H1 (cell line): ENCODE results near the gene CCDC137. TPM values are rescaled to one million over a fixed set of nuclear protein-coding genes. Genes with fewer than 3 reads are reported as not detected.
A peak's percentile ranks its signal among the peaks of the same experiment; 100 is the strongest.

Experiments
- CTCF ChIA-PET: fragments of 300-600 bp; sonication (Branson Sonifier 250); formaldehyde crosslinking; loops from one replicate; lab custom pipeline; 2021; ENCODE audit not compliant: partially characterized antibody; lab: Charles Lee
- POLR2A ChIA-PET: fragments of 300-600 bp; sonication (Branson Sonifier 250); formaldehyde crosslinking; loops from one replicate; lab custom pipeline; 2021; ENCODE audit warnings: inconsistent platforms; ENCODE audit not compliant: partially characterized antibody; lab: Charles Lee
- DNase-seq, 2 experiments: peaks; one replicate each; pipeline versions ENCODE4 v3.0.0 to v3.0.0-alpha.2; 2010 to 2022; ENCODE audit warnings: low spot score in 2 of 2, low read depth in 1 of 2, mixed read lengths in 1 of 2
- FAIRE-seq: peaks from 2 replicates; lab custom pipeline; 2011; peaks lifted over from hg19 to GRCh38; lab: Jason Lieb, UNC
- H2AFZ ChIP-seq: 2 replicates; pipeline ENCODE4 v1.8.1; 2012; ENCODE audit warnings: low read length, inconsistent platforms
- H2AK5ac ChIP-seq: 2 replicates; pipeline ENCODE4 v1.6.1; 2013; ENCODE audit warnings: low read depth, low read length
- H2BK120ac ChIP-seq: replicated peaks from 2 replicates; pipeline ENCODE3; 2013; ENCODE audit warnings: low read depth, low read length, inconsistent platforms
- H2BK12ac ChIP-seq: 2 replicates; pipeline ENCODE4 v1.6.1; 2013; ENCODE audit warnings: low read depth, low read length
- H2BK15ac ChIP-seq: 2 replicates; pipeline ENCODE4 v1.6.1; 2013; ENCODE audit warnings: low read length
- H2BK20ac ChIP-seq: 2 replicates; pipeline ENCODE4 v1.6.1; 2013; ENCODE audit warnings: low read length
- H2BK5ac ChIP-seq: 2 replicates; pipeline ENCODE4 v1.6.1; 2013; ENCODE audit warnings: low read depth, low read length
- H3K14ac ChIP-seq: 2 replicates; pipeline ENCODE4 v1.6.1; 2013; ENCODE audit warnings: inconsistent platforms; ENCODE audit not compliant: insufficient read length
- H3K18ac ChIP-seq: 2 replicates; pipeline ENCODE4 v1.6.1; 2013; ENCODE audit warnings: low read length; ENCODE audit errors: extremely low read depth
- H3K23ac ChIP-seq: 2 replicates; pipeline ENCODE4 v1.6.1; 2013; ENCODE audit warnings: inconsistent platforms; ENCODE audit not compliant: insufficient read length
- H3K23me2 ChIP-seq: 2 replicates; pipeline ENCODE4 v1.6.1; 2013; ENCODE audit warnings: low read depth, low read length
- H3K27ac ChIP-seq: 2 replicates; pipeline ENCODE4 v1.6.1; 2011; ENCODE audit warnings: low read depth, low read length, inconsistent platforms
- H3K27me3 ChIP-seq, 4 experiments: replicated peaks in 1 of 4; 1 replicate in 1 of 4; 2 replicates in 3 of 4; pipeline versions ENCODE4 v1.6.1 to v1.8.1; 2011 to 2013; ENCODE audit warnings: low read length in 3 of 4, mild to moderate bottlenecking in 3 of 4, inconsistent platforms in 2 of 4, mixed read lengths in 2 of 4, moderate library complexity in 1 of 4; ENCODE audit not compliant: control insufficient read depth in 3 of 4, insufficient read depth in 3 of 4; ENCODE audit errors: extremely low read depth in 1 of 4
- H3K36me3 ChIP-seq, 4 experiments: 2 replicates each; pipeline versions ENCODE4 v1.6.1 to v1.8.1; 2011 to 2013; ENCODE audit warnings: mild to moderate bottlenecking in 4 of 4, low read length in 3 of 4, moderate library complexity in 2 of 4, control low read depth in 1 of 4, inconsistent platforms in 1 of 4; ENCODE audit not compliant: insufficient read depth in 4 of 4, control insufficient read depth in 2 of 4
- H3K4ac ChIP-seq: replicated peaks from 2 replicates; pipeline ENCODE3; 2013; ENCODE audit warnings: low read length, low read depth, mixed read lengths, inconsistent platforms; ENCODE audit not compliant: insufficient read length
- H3K4me1 ChIP-seq, 4 experiments: replicated peaks in 1 of 4; 1 replicate in 1 of 4; 2 replicates in 3 of 4; pipeline versions ENCODE4 v1.6.1 to v1.8.1; 2011 to 2013; ENCODE audit warnings: low read length in 3 of 4, inconsistent platforms in 2 of 4, mixed read lengths in 1 of 4; ENCODE audit not compliant: insufficient read depth in 4 of 4, control insufficient read depth in 3 of 4
- H3K4me2 ChIP-seq, 2 experiments: 2 replicates each; pipeline versions ENCODE4 v1.6.1 to v1.8.1; 2011 to 2013; ENCODE audit warnings: low read depth in 2 of 2, low read length in 2 of 2, control low read depth in 1 of 2, inconsistent platforms in 1 of 2, mild to moderate bottlenecking in 1 of 2; ENCODE audit not compliant: insufficient read depth in 1 of 2
- H3K4me3 ChIP-seq, 4 experiments: fragments of 200-600, 300-600 bp in 1 of 4; sonication (generic), shearing (Covaris generic), sonication (Bioruptor Twin) in 1 of 4; 2 replicates each; pipeline versions ENCODE4 v1.5.1 to v1.8.1; 2011 to 2016; ENCODE audit warnings: low read length in 4 of 4, low read depth in 3 of 4, control low read depth in 2 of 4, inconsistent platforms in 2 of 4, mild to moderate bottlenecking in 2 of 4, mixed read lengths in 1 of 4, moderate library complexity in 1 of 4; ENCODE audit not compliant: insufficient read depth in 2 of 4; ENCODE audit errors: extremely low read depth in 1 of 4
- H3K56ac ChIP-seq: replicated peaks from 2 replicates; pipeline ENCODE3; 2013; ENCODE audit warnings: low read depth, mild to moderate bottlenecking, mixed read lengths, low read length, inconsistent platforms; ENCODE audit not compliant: insufficient read length
- H3K79me1 ChIP-seq: 2 replicates; pipeline ENCODE4 v1.6.1; 2013; ENCODE audit warnings: low read depth, low read length, control low read depth
- H3K79me2 ChIP-seq, 2 experiments: 2 replicates each; pipeline versions ENCODE4 v1.6.1 to v1.8.1; 2012 to 2013; ENCODE audit warnings: low read length in 2 of 2, mild to moderate bottlenecking in 2 of 2, inconsistent platforms in 1 of 2; ENCODE audit not compliant: insufficient read depth in 2 of 2, control insufficient read depth in 1 of 2
- H3K9ac ChIP-seq, 4 experiments: replicated peaks in 1 of 4; 1 replicate in 1 of 4; 2 replicates in 3 of 4; pipeline versions ENCODE4 v1.6.1 to v1.8.1; 2011 to 2013; ENCODE audit warnings: low read depth in 3 of 4, low read length in 3 of 4, control low read depth in 2 of 4, mild to moderate bottlenecking in 2 of 4, moderate library complexity in 2 of 4, inconsistent platforms in 1 of 4; ENCODE audit errors: extremely low read depth in 1 of 4
- H3K9me3 ChIP-seq, 2 experiments: 2 replicates each; pipeline versions ENCODE4 v1.6.1 to v1.8.1; 2012 to 2013; ENCODE audit warnings: mild to moderate bottlenecking in 2 of 2, moderate library complexity in 2 of 2, control low read depth in 1 of 2, inconsistent platforms in 1 of 2, low read depth in 1 of 2, low read length in 1 of 2, mixed read lengths in 1 of 2; ENCODE audit not compliant: insufficient read depth in 2 of 2
- H4K20me1 ChIP-seq, 2 experiments: replicated peaks in 1 of 2; 2 replicates each; pipeline versions ENCODE3 to v1.8.1; 2011 to 2013; ENCODE audit warnings: inconsistent platforms in 2 of 2, low read length in 2 of 2, mild to moderate bottlenecking in 1 of 2; ENCODE audit not compliant: insufficient read depth in 2 of 2, control insufficient read depth in 1 of 2
- H4K5ac ChIP-seq: 2 replicates; pipeline ENCODE4 v1.6.1; 2013; ENCODE audit warnings: low read length, low read depth, mixed read lengths, inconsistent platforms; ENCODE audit not compliant: insufficient read length
- H4K8ac ChIP-seq: 2 replicates; pipeline ENCODE4 v1.8.0; 2013; ENCODE audit warnings: mild to moderate bottlenecking, moderate library complexity, low read length, inconsistent platforms; ENCODE audit not compliant: insufficient read depth; ENCODE audit errors: extremely low read depth
- H4K91ac ChIP-seq: replicated peaks from 2 replicates; pipeline ENCODE3; 2013; ENCODE audit warnings: low read length, mixed read lengths, inconsistent platforms; ENCODE audit not compliant: insufficient read length
- BRCA1 ChIP-seq: IDR thresholded peaks from 2 replicates; pipeline ENCODE4 v1.6.1; 2012; ENCODE audit warnings: low read depth, low read length, improper control_type of control experiment
- EGR1 ChIP-seq: IDR thresholded peaks from 2 replicates; pipeline ENCODE4 v1.6.1; 2011; ENCODE audit warnings: low read depth, low read length, borderline replicate concordance
- EZH2 ChIP-seq: fragments of 200-600 bp; sonication (generic); IDR thresholded peaks from 2 replicates; pipeline ENCODE4 v1.7.1; 2012; ENCODE audit warnings: low read depth, mild to moderate bottlenecking, moderate library complexity, low read length, inconsistent platforms; ENCODE audit not compliant: severe bottlenecking
- PHF8 ChIP-seq: fragments of 200-600 bp; sonication (generic); conservative IDR thresholded peaks from 2 replicates; pipeline ENCODE4 v1.7.1; 2012; ENCODE audit warnings: low read depth, mild to moderate bottlenecking, inconsistent platforms, low read length, moderate library complexity
- SP2 ChIP-seq: IDR thresholded peaks from 2 replicates; pipeline ENCODE4 v1.6.1; 2012; ENCODE audit warnings: mild to moderate bottlenecking, low read length, inconsistent platforms
- SRF ChIP-seq: IDR thresholded peaks from 2 replicates; pipeline ENCODE4 v1.6.1; 2011; ENCODE audit warnings: mild to moderate bottlenecking, low read depth, low read length, moderate library complexity
- YY1 ChIP-seq: IDR thresholded peaks from 2 replicates; pipeline ENCODE4 v1.6.1; 2011; ENCODE audit warnings: low read depth, mild to moderate bottlenecking, low read length
- WGBS, 2 experiments: shearing (Covaris generic) in 1 of 2; methylation state at CpG; one replicate each; pipeline versions ENCODE4 v1.1.6 to v1.1.7; 2013 to 2015; ENCODE audit warnings: low lambda C conversion rate in 2 of 2, mixed read lengths in 2 of 2, inconsistent platforms in 1 of 2, low coverage in 1 of 2, missing lambda C conversion rate in 1 of 2; ENCODE audit not compliant: insufficient replicate concordance in 2 of 2, insufficient coverage in 1 of 2, insufficient read length in 1 of 2; ENCODE audit errors: extremely low coverage in 1 of 2, missing lambda C conversion rate in 1 of 2; 5-methylcytosine and 5-hydroxymethylcytosine counted together
- polyA plus RNA-seq, 7 experiments: library from polyadenylated mRNA; depleted of rRNA in 3 of 7; stranded (reverse) in 5 of 7; unstranded in 2 of 7; fragments of >200 nt in 5 of 7; fragments of 200-250 nt in 2 of 7; gene quantifications; 1 replicate in 5 of 7; 2 replicates in 1 of 7; 4 replicates in 1 of 7; pipeline versions ENCODE4 v1.2.1 to v1.2.3, GENCODE V29; 2011 to 2013; ENCODE audit warnings: missing spikeins in 2 of 7, mixed read lengths in 2 of 7
- total RNA-seq: library from RNA; stranded (reverse); fragmentation: NEBNext Ultra II Directional; extraction: Animal tissue kit (Norgen Biotek cat#: 25700); gene quantifications from 2 replicates; pipeline ENCODE4 v1.2.1, GENCODE V29; 2021
- TF ChIP-seq, protein P1 (sequence below): IDR thresholded peaks from 2 replicates; pipeline ENCODE4 v1.6.1; 2011; ENCODE audit warnings: low read length, improper control_type of control experiment

Gene CCDC137
- total and polyA plus RNA-seq, 2 of the 8 experiments (the other 6 are each of a cell fraction or from before 2014, with no cell fraction given): 17.6 to 38.6 TPM

GRCh38 chr17:81694810-81695209, 28.3 kb downstream of the CCDC137 start:
- H2BK12ac ChIP-seq: no peak overlapping the region
- peaks cover 3 to 9% of the 10 kb centered on the region in 2 experiments for H4K20me1 ChIP-seq
- no peak overlapping the region for H3K4ac ChIP-seq
- H3K36me3 ChIP-seq: peaks cover 2 to 52% (median 30%) of the 10 kb centered on the region in 4 experiments; a peak in 6 of 8 replicates
- no peak overlapping the region for H3K23ac ChIP-seq
- no peaks in the 10 kb centered on the region for H3K9me3 ChIP-seq
- 92% methylated on average over 18 of the region's 19 CpGs; no CpG with 5 or more reads in 1 of the 2 experiments for WGBS, 2 experiments
- no peak overlapping the region for H3K14ac ChIP-seq
- H3K4me2 ChIP-seq: no peak overlapping the region
- no peak for FAIRE-seq
- no peaks in the 10 kb centered on the region for H3K4me1 ChIP-seq
- H4K91ac ChIP-seq: no peak overlapping the region
- no peak overlapping the region for H3K4me3 ChIP-seq
- H2BK15ac ChIP-seq: no peak overlapping the region
- H2BK5ac ChIP-seq: no peak overlapping the region
- no peaks in the 10 kb centered on the region for H3K79me2 ChIP-seq
- ChIA-PET POLR2A (interaction anchor here (0.6 to 28.4 kb wide), 6 partner anchors 12 to 27 kb away, joined by 3 to 436 read pairs (median 7); partner anchors contain the start of genes ARL16, HGS, MRPL12 and SLC25A10), CTCF (interaction anchor here (1.1 to 2.0 kb wide), 2 partner anchors 14 to 18 kb away, joined by 3 to 5 read pairs; no protein-coding TSS in a partner anchor)
- H2AK5ac ChIP-seq: no peak overlapping the region
- no peak overlapping the region for H2AFZ ChIP-seq
- no peaks in the 10 kb centered on the region for H3K23me2 ChIP-seq
- no peak overlapping the region for H2BK120ac ChIP-seq
- peaks cover 2% of the 10 kb centered on the region; the same call in 1 of the 2 replicates for H3K79me1 ChIP-seq
- no peak overlapping the region for H3K18ac ChIP-seq
- H4K5ac ChIP-seq: no peak overlapping the region
- DNase-seq: no peak
- H3K56ac ChIP-seq: no peak overlapping the region
- H4K8ac ChIP-seq: peak overlapping the region; percentile 46; the same call in 1 of the 2 replicates
- no peak overlapping the region for H3K9ac ChIP-seq
- H3K27ac ChIP-seq: no peak overlapping the region
- H2BK20ac ChIP-seq: no peak overlapping the region
- H3K27me3 ChIP-seq: no peaks in the 10 kb centered on the region
- no peak for TF ChIP-seq PHF8
- TF ChIP-seq BRCA1: no peak
- TF ChIP-seq SRF: no peak
- TF ChIP-seq, protein P1, sequence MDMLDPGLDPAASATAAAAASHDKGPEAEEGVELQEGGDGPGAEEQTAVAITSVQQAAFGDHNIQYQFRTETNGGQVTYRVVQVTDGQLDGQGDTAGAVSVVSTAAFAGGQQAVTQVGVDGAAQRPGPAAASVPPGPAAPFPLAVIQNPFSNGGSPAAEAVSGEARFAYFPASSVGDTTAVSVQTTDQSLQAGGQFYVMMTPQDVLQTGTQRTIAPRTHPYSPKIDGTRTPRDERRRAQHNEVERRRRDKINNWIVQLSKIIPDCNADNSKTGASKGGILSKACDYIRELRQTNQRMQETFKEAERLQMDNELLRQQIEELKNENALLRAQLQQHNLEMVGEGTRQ: no peak
- TF ChIP-seq YY1: no peak
- TF ChIP-seq EZH2: no peak
- TF ChIP-seq EGR1: no peak
- no peak for TF ChIP-seq SP2
